Right atrium auricular region (tissue), 2 donors: ENCODE data around the gene PTGIS. TPM values are rescaled to one million over a fixed set of nuclear protein-coding genes. Genes with fewer than 3 reads are reported as not detected.

Experiments
- DNase-seq: peaks from one replicate; pipeline ENCODE4 v3.0.0-alpha.2; 2019; ENCODE audit warnings: low spot score
- H3K27ac ChIP-seq, 2 donors: fragments of 200-600 bp; sonication (generic); 1 replicate in 1 of 2; 2 replicates in 1 of 2; pipeline ENCODE4 v1.5.1; 2016 to 2019
- H3K27me3 ChIP-seq, 2 donors: fragments of 200-600 bp; sonication (generic); one replicate each; pipeline versions ENCODE4 v1.5.1 to v1.6.0; 2017 to 2019
- H3K36me3 ChIP-seq: fragments of 200-600 bp; sonication (generic); one replicate; pipeline ENCODE4 v1.5.1; 2016
- H3K4me1 ChIP-seq, 2 donors: fragments of 200-600 bp; sonication (generic); one replicate each; pipeline versions ENCODE4 v1.5.1 to v1.6.0; 2017 to 2019
- H3K4me3 ChIP-seq, 2 donors: fragments of 200-600 bp; sonication (generic); 1 replicate in 1 of 2; 2 replicates in 1 of 2; pipeline ENCODE4 v1.5.1; 2017 to 2019; ENCODE audit warnings: mild to moderate bottlenecking in 1 of 2, moderate library complexity in 1 of 2
- H3K9me3 ChIP-seq, 2 donors: fragments of 200-600 bp; sonication (generic); one replicate each; pipeline ENCODE4 v1.5.1; 2019
- CTCF ChIP-seq, 2 donors: fragments of 200-600 bp; sonication (generic); IDR thresholded peaks; one replicate each; pipeline ENCODE4 v1.5.1; 2019; ENCODE audit warnings: antibody characterized with exemption in 2 of 2
- total RNA-seq, 2 donors: library from RNA; depleted of rRNA; stranded (reverse); fragments of >200 nt; gene quantifications; one replicate each; pipeline ENCODE4 v1.1.0, GENCODE V29; 2016

PTGIS gene
- total RNA-seq, 2 donors from 2014 or later, result 59.8 to 169 TPM

- no peaks in the 10 kb centered on the region for H3K27me3 ChIP-seq
Measured at GRCh38 chr20:49481116-49481515, 86.8 kb downstream of the PTGIS start.

DNA sequence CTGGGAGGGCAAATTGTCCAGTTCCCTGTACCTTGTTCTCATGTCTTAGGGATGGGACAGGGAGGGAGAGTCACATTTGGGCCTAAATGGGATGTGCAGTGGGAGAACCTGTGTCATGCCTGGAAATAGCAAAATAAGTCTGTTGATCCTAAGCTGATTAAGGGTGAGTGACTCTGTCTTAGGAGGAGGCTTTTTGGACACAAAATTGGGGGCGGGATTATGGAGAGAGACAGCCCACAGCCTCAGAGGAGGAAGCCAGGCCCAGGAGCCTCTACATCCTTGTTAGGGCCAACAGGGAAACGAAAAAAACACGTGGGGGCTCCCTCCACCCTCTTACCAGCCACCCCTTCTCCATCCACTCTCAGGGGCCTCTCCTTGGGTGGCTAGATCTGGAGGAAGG is 87.7 kb downstream of the PTGIS start:
- Histone ChIP-seq H3K4me1 (peaks cover 0 to 24% of the 10 kb centered on the region in 2 donors), H3K27me3 (no peaks in the 10 kb centered on the region), H3K27ac (no peak overlapping the region), H3K4me3 (no peak overlapping the region), H3K9me3 (peaks cover 0 to 3% of the 10 kb centered on the region in 2 donors), H3K36me3 (no peaks in the 10 kb centered on the region)
- DNase-seq, result no peak
- no peak for TF ChIP-seq CTCF (IDR thresholded peaks at IDR 0.05)

More at GRCh38 chr20:49481116-49481515, 86.8 kb downstream of the PTGIS start:
- H3K9me3 ChIP-seq, result peaks cover 0 to 3% of the 10 kb centered on the region in 2 donors
- H3K27ac ChIP-seq, result no peak overlapping the region
- no peak for DNase-seq
- TF ChIP-seq CTCF (IDR thresholded peaks at IDR 0.05), result no peak
- H3K36me3 ChIP-seq, result no peaks in the 10 kb centered on the region
- no peak overlapping the region for H3K4me3 ChIP-seq
- peaks cover 0 to 24% of the 10 kb centered on the region in 2 donors for H3K4me1 ChIP-seq

GRCh38 chr20:49479785-49480184 is 88.2 kb downstream of the PTGIS start:
- DNase-seq, result no peak
- Histone ChIP-seq H3K27ac (no peak overlapping the region), H3K4me1 (peaks cover 0 to 24% of the 10 kb centered on the region in 2 donors), H3K36me3 (no peaks in the 10 kb centered on the region), H3K4me3 (no peak overlapping the region), H3K27me3 (no peaks in the 10 kb centered on the region), H3K9me3 (peaks cover 0 to 3% of the 10 kb centered on the region in 2 donors)
- no peak for TF ChIP-seq CTCF (IDR thresholded peaks at IDR 0.05)

- peaks cover 0 to 3% of the 10 kb centered on the region in 2 donors for H3K9me3 ChIP-seq
- H3K27ac ChIP-seq, result no peak overlapping the region
- H3K4me1 ChIP-seq, result peaks cover 0 to 17% of the 10 kb centered on the region in 2 donors
- H3K36me3 ChIP-seq, result no peaks in the 10 kb centered on the region
- TF ChIP-seq CTCF (IDR thresholded peaks at IDR 0.05), result no peak
- no peaks in the 10 kb centered on the region for H3K27me3 ChIP-seq
- no peak overlapping the region for H3K4me3 ChIP-seq
- DNase-seq, result no peak
Measured at GRCh38 chr20:49478754-49479689, 88.9 kb downstream of the PTGIS start.

DNA sequence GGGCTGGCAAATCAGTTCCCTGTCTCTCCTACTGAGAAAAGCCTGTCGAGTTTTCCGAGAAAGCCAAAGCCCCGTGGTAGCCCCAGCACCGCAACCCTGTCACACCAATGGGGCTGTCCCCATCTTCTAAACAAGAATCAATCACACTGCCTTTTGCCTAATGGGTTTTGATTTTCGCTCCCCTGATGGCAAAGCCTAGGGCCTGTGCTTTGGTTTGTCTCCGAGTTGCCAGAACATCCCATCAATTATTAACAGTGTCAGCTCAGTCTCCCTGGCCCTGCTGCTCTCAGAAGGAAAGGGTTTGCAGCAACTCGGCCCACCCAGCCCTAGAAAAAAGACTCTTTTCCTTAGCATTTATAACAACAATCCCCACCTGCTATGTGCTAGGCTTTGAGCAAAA is 89.7 kb downstream of the PTGIS start:
- peaks cover 0 to 11% of the 10 kb centered on the region in 2 donors for H3K4me1 ChIP-seq
- no peak overlapping the region for H3K27ac ChIP-seq
- H3K4me3 ChIP-seq, result no peak overlapping the region
- H3K9me3 ChIP-seq, result peaks cover 0 to 3% of the 10 kb centered on the region in 2 donors
- DNase-seq, result no peak
- no peak for TF ChIP-seq CTCF (IDR thresholded peaks at IDR 0.05)
- H3K27me3 ChIP-seq, result no peaks in the 10 kb centered on the region
- no peaks in the 10 kb centered on the region for H3K36me3 ChIP-seq
